DMS114 treated with DMSO at 0.1 percent for 48 hours (cell line): ENCODE measurements around the gene APOC1.

Source experiments
- DNase-seq: peaks from one replicate; lab custom pipeline; 2025; ENCODE audit not compliant: unreplicated experiment; lab: John Stamatoyannopoulos, UW

APOC1 gene

DNA sequence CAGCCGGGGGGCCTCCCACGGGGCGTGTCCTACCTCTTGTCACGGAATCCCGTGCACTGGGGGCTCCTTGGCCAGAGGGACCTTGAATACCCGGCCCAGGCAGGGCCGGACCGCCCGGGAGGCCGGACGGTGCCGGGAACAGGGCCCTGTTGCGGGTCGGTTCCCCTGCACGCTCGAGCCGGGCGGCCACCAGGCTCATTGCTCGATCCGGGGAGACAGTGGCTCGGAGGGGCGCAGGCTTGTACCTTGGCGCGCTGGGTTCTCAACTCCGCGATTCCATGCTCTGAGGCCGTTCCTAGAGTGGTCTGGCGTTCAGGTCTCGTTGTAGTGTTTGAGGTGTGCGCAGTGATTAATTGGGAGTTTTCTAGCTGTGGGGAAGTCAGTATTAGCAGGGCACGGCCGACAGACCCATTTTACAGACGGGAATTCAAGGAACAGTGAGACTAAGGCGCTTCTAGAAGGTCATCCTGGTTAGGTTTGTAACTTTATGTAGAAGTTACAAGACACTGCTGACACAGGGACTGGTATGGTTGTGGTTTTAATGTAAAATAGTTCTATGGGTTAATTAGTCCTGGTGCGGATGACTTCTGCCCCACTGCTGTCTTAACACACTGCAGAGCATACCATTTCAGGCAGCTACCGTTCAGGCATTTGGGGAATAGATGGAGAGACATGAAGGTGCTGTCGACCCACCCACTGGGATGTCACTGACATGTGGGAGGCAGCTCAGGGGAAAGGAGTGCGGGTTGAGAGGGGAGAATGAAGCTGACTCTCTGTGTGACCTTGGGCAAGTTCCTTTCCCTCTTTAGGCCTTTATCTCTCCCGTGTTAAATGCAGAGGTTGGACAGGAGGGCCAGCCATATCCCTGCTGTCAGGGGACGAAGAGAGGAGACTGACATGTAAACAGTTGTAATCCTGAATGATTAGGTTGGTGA, 41.4 kb downstream of the APOC1 start:
- DNase-seq, result no peak

DNA sequence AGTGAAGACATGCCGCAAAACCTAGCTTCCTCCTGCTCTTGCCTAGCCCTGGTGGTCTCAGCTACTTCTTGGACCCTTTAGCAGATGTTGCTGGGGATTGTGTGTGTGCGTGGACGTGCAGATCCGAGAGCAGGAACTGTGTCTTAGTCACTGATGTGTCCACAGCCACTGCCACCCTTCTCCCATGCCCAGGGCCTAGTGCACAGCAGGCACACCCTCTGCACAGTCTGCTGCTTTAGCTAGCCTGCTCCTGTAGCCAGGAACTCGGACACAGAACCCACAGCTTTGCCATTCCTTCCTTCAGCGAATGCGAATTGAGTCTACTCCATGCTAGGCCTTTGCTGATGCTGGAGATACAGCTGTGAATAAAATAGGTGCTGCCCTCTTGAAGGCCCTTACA, 43.1 kb downstream of the APOC1 start:
- no peak for DNase-seq

DNA sequence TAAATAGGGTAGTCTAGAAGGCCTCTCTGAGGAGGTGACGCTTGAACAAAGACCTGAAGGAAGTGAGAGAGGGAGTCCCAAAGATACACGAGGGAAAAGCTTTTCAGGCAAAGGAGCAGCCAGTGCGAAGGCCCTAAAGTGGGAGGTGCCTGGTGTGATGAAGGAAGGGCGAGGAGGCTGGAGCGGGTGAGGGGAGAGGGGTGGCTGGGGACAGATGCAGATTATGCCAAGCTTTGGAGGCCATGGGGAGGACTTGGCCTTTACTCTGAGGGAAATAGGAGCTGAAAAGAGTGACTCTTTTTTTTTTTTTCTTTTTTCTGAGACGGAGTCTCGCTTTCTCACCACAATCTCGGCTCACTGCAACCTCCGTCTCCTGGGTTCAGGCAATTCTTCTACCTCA, 43.7 kb downstream of the APOC1 start:
- DNase-seq, result no peak

DNA sequence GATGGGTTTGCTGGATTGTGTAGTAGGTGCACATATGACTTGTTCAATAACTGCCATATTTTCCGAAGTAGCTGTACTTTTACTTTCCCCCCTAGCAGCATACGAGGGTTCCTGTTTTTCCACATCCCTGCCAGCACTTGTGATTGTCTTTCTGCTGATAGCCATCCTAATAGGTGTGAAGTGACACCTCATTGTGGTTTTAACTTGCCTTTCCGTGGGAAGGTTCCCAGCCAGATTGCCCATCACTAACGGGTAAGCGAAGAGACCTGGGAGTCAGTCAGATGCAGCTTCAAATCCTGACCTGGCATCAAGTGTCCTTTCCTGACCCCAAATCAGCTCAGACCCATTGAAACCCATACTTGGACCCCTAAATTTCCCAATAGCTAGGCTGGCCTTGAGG, 45.3 kb downstream of the APOC1 start:
- no peak for DNase-seq

DNA sequence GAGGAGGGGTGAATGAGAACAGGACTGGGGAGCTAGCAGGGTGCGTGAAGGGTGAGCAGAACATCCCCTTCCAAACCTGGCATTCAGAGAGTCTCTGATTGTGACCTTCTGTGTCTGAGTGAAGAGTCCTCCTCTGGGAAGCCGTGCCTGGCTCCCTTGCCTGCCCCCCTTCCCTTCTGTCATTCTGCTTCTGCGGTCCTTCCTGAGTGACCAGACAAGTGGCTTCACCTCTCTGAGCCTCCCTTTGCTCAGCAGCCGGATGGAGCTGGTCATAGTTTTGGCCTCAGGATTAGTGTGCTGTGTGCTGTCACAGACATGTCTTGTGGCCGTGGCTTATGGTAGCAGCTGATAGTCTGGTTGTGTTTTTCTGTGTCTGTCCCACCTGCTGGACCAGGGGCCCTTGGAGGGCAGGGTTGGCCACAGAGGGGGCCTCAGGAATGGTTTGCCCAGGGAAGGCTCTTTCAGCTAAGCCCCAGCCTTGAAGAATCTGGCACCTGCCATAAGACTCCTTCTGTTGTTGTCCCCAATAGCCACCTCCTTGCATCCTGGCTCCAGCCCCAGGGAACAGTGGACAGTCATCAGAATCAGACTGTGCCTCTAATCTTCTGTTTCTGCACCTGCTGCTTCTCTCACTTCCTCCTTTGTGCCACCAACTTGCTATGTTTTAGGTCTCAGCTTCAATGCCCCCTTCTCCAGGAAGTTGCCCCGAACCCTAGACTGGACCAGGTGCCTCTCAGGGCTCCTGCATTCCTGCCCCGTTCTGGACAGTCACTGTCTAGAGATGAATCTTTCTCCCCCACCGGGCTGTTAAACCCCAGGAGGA, 46.7 kb downstream of the APOC1 start:
- no peak for DNase-seq

DNA sequence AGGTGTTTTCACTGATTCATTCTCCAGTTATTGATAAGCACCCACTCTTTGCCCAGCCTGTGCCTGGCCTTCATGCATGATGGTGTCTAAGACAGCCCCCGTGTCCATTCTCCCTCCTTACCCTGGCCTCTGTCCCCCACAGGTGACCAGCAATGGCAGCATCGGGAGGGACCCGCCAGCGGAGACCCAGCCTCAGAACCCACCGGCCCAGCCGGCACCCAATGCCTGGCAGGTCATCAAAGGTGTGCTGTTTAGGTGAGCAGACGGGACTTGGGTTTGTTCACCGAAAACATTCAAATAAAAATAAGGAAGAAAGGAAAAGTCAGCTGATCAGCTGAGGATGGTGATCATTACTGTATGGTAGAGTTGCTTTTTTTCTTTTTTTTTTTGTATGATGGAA, 47.4 kb downstream of the APOC1 start:
- no peak for DNase-seq

DNA sequence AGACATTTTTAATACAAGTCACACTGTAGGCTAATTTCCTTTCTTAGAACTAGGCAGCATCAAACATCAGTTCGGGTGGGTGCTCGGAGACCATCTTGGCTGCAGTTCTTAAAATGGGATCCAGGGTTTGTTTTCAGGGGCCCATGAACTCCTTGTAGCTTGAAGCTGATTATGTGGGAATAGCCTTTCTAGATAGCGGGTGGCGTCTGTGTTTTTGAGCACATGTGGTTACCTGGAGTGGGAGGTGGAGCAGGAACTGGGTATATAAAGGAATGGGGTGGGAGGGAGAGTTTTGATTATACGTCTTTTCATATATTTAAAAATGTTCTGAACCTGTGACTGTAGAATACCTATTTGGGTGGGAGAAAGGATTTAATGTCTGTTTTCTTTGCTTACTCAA, 53.7 kb downstream of the APOC1 start:
- no peak for DNase-seq

DNA sequence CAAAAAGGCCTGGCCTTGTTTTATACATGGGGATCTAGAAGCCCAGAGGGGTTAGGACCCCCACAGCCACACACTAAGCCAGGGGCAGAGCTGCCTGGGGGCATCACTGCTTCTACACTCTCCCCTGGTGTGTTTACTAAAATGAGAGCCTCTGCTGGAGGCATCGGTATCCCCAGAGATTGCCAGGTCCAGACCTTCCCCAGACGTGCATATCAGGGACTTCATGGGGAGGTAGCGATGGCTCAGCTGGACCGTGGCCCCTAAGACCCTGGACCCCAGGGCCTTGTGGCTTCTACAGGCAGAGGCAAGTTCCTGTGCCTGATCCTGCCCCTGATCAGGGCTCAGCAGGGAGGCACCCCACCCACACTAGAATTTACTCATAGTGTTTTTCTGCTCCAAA, 54.3 kb downstream of the APOC1 start:
- DNase-seq, result no peak
